ENCODE measurements around the gene CGREF1. TPM values are rescaled to one million over a fixed set of nuclear protein-coding genes. Genes with fewer than 3 reads are reported as not detected.
"Not testable (repeated sequence)": the region's sequence is repeated elsewhere in the genome, so short reads cannot be mapped to it uniquely, and the experiment has no call there.

The CGREF1 gene
- polyA plus RNA-seq, 3 donors, result 3.3 to 12.7 (median 5.0) TPM

- WGBS, 3 donors, result 6 to 9% (median 7%) methylated on average over 34 to 47 of the region's 47 CpGs
- no peak within 1 kb of the TSS for H3K27ac ChIP-seq (ENCODE audit: low read depth, low read length)
Observed at GRCh38 chr2:27123302-27124150, 4.6 kb upstream of the CGREF1 start, which contains the start of gene ABHD1. ABHD1 (plus strand) TSS chr2:27123815; CDS start chr2:27123949, 134 bp downstream.

GRCh38 chr2:27122791-27123190 is 3.9 kb upstream of the CGREF1 start:
- WGBS, 3 donors, result 91% methylated on average over 7 of the region's 7 CpGs
- no peak overlapping the region for H3K27ac ChIP-seq (ENCODE audit: low read depth, low read length)

DNA sequence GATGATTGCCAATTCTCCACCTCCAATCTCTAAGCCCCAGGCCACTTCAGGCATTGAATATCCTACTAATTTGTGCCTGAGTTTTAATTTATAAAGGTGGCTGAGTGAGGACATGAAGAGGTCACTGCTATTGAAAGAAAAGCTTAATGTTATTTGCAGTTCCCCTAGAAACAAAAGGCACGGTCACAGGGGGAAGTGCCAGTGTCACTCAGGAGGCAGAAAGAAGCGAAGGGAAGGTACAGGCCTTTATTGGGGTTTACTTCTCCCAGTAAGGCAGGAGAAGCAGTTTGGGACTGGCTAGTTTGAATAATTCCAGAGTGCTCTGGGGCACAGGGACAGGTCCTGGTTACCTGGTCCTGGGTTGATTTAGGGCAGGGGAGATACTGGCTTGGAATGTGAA is 3.0 kb upstream of the CGREF1 start:
- 68 to 83% (median 79%) methylated on average over 2 of the region's 2 CpGs for WGBS, 3 donors

DNA sequence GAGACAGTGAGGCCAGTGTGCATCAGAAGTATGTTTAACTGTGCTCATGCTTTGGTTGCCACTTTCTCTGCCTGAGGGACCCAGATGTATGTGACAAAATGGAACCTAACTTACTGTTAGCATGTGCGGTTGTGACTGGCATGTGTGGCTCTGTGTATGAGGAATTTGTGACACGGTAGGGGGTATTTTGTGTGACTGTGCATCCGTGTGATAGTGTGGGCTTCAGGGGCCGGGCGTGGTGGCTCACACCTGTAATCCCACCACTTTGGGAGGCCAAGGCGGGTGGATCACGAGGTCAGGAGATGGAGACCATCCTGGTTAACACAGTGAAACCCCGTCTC is 372 bp upstream of the CGREF1 start:
- WGBS, 3 donors, result 78 to 85% (median 82%) methylated on average over 8 of the region's 8 CpGs
- H3K27ac ChIP-seq (ENCODE audit: low read depth, low read length), result not testable (repeated sequence)

More for the DNA sequence above, 3.0 kb upstream of the CGREF1 start:
- H3K27ac ChIP-seq (ENCODE audit: low read depth, low read length), result no peak overlapping the region

DNA sequence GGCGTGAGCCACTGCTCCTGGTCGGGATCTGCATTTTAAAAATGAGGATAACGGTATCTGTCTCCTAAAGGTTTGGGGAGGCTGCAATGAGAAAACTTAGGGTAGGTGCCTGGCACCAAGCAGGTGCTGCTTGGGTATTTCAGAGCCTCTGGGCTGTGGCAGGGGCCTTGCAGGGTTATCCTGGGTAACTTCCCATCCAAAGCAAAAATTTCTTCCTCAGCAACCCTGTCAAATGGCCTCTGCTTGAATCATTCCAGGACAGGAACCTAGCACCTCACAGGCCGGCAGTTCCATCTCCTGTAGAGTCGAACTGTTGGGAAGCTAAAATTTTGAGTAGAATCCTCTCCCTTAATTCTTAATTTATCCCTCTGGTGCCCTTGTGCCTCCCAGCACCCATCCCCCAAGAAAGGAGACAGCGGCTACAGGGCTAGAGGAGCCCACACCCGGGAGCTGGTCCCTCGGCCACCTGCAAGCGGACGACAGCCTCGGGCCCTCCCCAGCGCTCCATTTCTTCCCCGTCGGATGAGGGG is 868 bp downstream of the CGREF1 start:
- WGBS, 3 donors, result 23 to 29% (median 26%) methylated on average over 12 to 14 of the region's 14 CpGs

DNA sequence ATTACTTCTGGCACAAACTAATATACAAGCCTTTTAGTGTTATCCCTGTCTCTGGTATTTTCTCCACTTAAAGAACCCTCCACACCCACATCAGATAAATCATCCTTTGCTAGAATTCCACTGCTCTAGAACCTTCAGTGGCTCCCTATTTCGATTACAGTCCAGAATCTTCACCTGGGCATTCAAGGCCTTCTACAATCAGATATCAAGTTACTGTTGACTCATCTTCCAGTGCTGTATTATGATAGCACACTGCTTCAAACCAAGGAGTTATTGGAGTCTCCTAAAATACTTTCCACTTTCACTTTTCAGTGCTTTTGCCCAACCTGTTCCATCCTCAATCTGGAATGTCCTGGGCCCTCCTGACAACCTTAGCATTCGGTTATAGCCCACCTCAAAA is 3.4 kb downstream of the CGREF1 start:
- H3K27ac ChIP-seq (ENCODE audit: low read depth, low read length), result no peak overlapping the region
- WGBS, 3 donors, result 67 to 76% (median 74%) methylated on average over 2 of the region's 2 CpGs

More for the DNA sequence above, 868 bp downstream of the CGREF1 start:
- no peak overlapping the region for H3K27ac ChIP-seq (ENCODE audit: low read depth, low read length)

DNA sequence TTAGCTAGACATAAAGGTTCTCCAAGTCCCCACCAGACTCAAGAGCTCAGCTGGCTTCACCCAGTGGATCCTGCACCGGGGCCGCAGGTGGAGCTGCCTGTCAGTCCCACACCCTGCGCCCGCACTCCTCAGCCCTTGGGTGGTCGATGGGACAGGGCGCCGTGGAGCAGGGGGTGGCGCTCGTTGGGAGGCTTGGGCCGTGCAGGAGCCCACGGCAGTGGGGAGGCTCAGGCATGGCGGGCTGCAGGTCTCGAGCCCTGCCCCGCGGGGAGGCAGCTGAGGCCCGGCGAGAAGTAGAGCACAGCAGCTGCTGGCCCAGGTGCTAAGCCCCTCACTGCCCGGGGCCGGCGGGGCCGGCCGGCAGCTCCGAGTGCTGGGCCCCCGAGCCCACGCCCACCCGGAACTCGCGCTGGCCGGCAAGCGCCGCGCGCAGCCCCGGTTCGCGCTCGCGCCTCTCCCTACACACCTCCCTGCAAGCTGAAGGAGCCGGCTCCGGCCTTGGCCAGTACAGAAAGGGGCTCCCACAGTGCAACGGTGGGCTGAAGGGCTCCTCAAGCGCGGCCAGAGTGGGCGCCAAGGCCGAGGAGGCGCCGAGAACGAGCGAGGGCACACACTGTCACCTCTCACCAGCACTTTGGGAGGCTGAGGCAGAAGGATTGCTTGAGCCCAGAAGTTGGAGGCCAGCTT is 7.4 kb downstream of the CGREF1 start:
- WGBS, 3 donors, result 91 to 94% (median 94%) methylated on average over 39 to 49 of the region's 49 CpGs

DNA sequence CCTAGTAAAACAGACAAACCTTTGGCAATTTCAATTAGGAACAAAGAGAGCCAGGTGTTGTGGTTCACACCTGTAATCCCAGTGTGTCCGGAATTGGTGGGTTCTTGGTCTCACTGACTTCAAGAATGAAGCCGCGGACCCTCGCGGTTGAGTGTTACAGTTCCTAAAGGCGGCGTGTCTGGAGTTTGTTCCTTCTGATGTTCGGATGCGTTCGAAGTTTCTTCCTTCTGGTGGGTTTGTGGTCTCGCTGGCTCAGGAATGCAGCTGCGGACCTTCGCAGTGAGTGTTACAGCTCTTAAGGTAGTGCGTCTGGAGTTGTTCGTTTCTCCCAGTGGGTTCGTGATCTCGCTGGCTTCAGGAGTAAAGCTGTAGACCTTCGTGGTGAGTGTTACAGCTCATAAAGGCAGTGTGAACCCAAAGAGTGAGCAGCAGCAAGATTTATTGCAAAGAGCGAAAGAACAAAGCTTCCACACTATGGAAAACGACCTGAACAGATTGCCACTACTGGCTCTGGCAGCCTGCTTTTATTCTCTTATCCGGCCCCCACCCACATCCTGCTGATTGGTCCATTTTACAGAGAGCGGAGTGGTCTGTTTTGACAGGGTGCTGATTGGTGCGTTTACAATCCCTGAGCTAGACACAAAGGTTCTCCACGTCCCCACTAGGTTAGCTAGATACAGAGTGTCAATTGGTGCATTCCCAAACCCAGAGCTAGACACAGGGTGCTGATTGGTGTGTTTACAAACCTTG is 8.2 kb downstream of the CGREF1 start:
- 79 to 84% (median 82%) methylated on average over 24 of the region's 24 CpGs for WGBS, 3 donors
- H3K27ac ChIP-seq (ENCODE audit: low read depth, low read length), result not testable (repeated sequence)

More for the DNA sequence above, 7.4 kb downstream of the CGREF1 start:
- not testable (repeated sequence) for H3K27ac ChIP-seq (ENCODE audit: low read depth, low read length)

DNA sequence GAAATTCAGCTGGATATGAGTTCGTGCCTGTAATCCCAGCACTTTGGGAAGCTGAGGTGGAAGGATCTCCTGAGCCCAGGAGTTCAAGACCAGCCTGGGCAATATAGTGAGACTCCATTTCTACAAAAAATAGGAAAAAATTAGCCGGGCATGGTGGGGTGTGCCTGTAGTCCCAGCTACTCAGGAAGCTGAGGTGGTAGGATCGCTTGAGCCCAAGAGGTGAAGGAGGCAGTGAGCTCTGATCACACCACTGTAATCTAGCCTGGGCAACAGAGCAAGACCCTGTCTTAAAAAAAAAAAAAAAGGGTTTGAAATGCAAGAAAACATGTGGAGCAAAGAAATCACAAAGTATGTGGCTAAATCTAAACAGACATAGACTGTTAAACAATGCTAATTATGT is 9.8 kb downstream of the CGREF1 start:
- 91 to 96% (median 93%) methylated on average over 3 of the region's 3 CpGs for WGBS, 3 donors
- H3K27ac ChIP-seq (ENCODE audit: low read depth, low read length), result no peak overlapping the region

- H3K27ac ChIP-seq (ENCODE audit: low read depth, low read length), result no peak overlapping the region
- WGBS, 3 donors, result 74 to 89% (median 88%) methylated on average over 2 of the region's 2 CpGs
Observed at GRCh38 chr2:27108221-27108620, 10.7 kb downstream of the CGREF1 start.

DNA sequence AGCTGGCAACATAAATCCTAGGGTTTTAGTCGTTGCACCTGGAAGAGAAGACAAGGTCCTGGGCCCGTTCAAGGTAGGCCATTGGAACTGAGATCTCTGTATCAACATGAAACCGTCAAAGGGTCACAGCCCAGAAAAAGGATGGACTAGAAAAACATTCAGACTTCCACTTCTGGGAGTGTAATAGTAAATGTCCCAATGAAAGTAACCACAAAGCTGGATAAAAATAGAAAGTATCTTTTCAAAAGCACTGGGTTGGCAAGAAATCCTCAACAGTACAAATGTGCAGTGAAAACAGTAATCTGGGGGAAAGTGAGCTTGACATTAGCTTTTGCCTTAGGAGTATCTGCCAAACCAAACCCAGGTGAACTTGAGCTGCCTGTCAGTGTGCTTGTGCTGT is 12.9 kb downstream of the CGREF1 start:
- H3K27ac ChIP-seq (ENCODE audit: low read depth, low read length), result no peak overlapping the region
- WGBS, 3 donors, result 60 to 72% (median 71%) methylated on average over 3 of the region's 3 CpGs

DNA sequence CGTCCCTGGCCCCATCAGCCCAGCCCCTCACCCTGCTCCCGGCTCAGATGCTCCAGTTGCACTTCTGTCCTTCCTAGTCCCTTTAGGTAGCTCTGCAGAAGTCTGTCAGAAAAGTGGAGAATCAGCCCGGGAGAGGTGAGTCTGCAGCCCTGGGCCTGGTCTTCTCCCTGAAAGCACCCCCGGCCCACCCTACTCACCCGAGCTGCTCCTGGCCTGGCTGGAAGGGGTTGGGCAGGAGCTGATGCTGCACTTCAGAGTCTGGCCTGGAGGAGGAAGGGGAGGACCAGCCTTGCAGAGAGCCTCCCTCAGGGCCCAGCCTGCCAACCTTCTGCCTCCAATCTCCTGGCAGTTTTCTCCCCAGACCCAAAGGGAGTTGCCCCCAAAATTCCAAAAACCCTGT is 16.6 kb downstream of the CGREF1 start:
- no peak overlapping the region for H3K27ac ChIP-seq (ENCODE audit: low read depth, low read length)
- 68 to 77% (median 69%) methylated on average over 5 of the region's 5 CpGs for WGBS, 3 donors

- 81 to 85% (median 84%) methylated on average over 10 of the region's 10 CpGs for WGBS, 3 donors
- no peak overlapping the region for H3K27ac ChIP-seq (ENCODE audit: low read depth, low read length)
Observed at GRCh38 chr2:27100036-27100435, 18.9 kb downstream of the CGREF1 start.

- WGBS, 3 donors, result 90 to 95% (median 95%) methylated on average over 19 of the region's 19 CpGs
- H3K27ac ChIP-seq (ENCODE audit: low read depth, low read length), result no peak overlapping the region
Observed at GRCh38 chr2:27099334-27099955, 19.5 kb downstream of the CGREF1 start.

DNA sequence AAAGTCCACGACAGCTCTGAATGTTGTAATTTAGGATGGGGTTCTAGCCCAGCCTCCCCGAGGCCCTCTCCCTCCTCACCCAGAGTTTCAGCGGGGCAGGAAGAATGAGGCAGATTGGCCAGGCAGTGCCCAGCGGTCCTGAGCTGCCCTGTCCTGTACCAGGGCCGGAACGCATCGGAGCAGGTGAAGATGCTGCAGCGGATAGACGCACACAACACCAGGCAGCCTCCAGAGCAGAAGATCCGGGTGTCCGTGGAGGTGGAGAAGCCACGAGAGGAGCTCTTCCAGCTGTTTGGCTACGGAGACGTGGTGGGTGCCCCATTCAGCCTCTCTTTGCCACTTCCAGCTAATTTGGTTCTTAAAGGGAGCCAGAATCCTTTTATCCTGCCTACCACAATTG is 21.6 kb downstream of the CGREF1 start:
- 90 to 94% (median 91%) methylated on average over 14 of the region's 14 CpGs for WGBS, 3 donors
- no peak overlapping the region for H3K27ac ChIP-seq (ENCODE audit: low read depth, low read length)

GRCh38 chr2:27096748-27097297 is 22.1 kb downstream of the CGREF1 start:
- 45 to 69% (median 61%) methylated on average over 3 of the region's 3 CpGs for WGBS, 3 donors
- no peak overlapping the region for H3K27ac ChIP-seq (ENCODE audit: low read depth, low read length)

- WGBS, 3 donors, result 20 to 23% (median 23%) methylated on average over 18 of the region's 18 CpGs
Observed at GRCh38 chr2:27095745-27096651, 22.9 kb downstream of the CGREF1 start.

More at GRCh38 chr2:27095745-27096651, 22.9 kb downstream of the CGREF1 start:
- no peak overlapping the region for H3K27ac ChIP-seq (ENCODE audit: low read depth, low read length)
